GM19468 (cell line): Measurements from ENCODE around the gene UBE3B.

Source experiments
- ATAC-seq: cut with Tn5 transposase; IDR thresholded peaks from one replicate; pipeline ENCODE4 v1.9.1; 2021; ENCODE audit warnings: mild to moderate bottlenecking, moderate library complexity, moderate number of reproducible peaks; ENCODE audit not compliant: unreplicated experiment; ENCODE audit errors: extremely low read depth

Gene UBE3B

GRCh38 chr12:109493938-109494337 lies 16.5 kb downstream of the UBE3B start:
- no peak for ATAC-seq

DNA sequence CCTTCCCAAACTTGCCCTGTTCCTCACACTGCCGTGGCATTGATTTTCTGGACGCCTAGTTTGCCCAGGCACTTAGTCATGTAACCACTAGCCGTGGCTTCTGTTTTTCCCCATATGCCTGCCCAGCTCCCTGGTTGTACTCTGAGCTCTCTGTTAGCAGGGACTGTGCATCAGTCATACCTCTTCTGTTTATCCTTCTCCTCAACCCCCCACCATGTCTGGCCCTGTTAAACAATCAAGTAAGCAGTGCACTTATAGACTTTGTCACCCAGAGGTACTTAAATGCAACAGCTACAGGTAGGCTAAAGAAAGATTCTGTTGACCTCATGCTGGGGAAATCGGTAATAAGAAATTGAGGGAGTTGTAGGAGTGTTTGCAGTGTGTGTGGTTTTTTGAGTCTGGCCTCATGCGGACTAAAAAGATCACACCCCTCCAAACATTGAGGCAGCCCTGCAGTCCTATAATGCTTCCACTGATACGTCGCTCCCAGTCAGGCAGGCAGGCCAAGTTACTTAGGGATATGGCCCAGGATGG lies 17.0 kb downstream of the UBE3B start:
- ATAC-seq: no peak

DNA sequence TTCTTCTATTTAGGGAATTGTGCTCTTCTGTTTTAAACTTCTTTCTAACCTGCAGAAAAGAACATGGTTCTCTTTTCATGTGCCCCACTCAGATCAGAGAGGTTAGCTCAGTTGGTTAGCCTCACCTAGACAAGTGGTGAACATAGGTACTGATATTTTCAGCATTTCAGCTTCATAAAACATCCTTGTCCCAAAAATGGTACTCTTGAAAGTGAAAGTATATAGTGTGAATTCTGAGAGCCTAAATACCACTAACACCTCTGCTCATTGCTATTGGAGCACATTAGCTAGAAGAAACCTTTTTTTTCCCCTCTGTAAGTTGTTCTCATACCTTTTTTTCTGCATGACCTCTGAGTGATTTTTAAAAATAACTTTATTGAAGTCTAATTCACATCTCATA lies 17.6 kb downstream of the UBE3B start:
- ATAC-seq: no peak

DNA sequence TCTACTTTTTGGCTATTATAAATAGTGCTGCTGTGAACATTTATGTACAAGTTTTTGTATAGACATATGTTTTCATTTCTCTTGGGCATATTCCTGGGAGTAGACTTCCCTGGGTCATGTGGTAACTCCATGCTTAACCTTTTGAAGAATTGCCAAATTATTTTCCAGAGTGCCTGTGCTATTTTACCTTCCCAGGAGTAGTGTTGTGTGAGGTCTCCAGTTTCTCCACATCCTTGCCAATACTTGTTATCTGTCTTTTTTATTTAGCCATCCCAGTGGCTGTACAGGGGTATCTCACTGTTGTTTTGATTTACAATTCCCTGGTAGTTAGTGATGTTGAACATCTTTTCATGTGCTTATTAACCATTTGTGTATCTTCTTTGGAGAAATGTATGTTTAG lies 18.9 kb downstream of the UBE3B start:
- no peak for ATAC-seq

- no peak for ATAC-seq
Measured at GRCh38 chr12:109497675-109498074, 20.2 kb downstream of the UBE3B start.

DNA sequence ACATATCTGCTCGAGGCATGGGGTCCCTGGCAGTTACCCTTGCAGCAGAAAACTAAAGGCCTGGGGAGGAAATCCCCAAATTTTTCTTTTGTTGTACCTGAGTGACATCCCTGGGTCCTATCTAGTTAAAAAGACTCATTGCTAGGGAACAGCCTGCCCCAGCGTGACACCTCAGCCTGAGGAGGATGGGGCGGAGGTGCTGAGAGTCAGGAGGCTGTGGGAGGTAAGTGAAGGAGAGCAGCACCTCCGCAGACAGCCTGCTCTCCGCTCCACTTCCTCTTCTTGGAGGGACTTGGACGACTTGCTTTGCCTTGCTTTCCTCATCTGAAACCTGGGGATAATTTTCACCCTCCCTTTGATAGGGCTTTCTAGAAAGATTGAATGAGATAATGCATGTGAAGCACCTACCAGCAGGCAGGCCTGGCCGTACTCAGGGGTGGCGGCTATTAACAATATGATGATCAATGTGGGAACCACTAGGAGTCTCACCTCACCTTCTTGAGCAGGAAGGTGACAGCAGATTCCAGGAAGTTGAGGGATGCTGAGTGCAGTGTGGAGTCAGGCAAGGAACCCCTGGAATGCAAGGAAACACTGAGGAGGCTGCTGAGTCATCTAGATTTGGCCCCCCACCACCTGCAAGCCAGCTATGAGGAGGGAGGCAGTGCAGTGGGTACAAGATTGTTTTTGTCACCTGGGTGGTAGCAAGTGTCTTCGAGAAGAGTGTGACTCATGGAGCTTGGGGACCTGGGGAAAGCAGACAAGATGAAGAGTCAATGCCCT lies 23.2 kb downstream of the UBE3B start:
- ATAC-seq: no peak

GRCh38 chr12:109501299-109501698 lies 23.9 kb downstream of the UBE3B start:
- no peak for ATAC-seq

DNA sequence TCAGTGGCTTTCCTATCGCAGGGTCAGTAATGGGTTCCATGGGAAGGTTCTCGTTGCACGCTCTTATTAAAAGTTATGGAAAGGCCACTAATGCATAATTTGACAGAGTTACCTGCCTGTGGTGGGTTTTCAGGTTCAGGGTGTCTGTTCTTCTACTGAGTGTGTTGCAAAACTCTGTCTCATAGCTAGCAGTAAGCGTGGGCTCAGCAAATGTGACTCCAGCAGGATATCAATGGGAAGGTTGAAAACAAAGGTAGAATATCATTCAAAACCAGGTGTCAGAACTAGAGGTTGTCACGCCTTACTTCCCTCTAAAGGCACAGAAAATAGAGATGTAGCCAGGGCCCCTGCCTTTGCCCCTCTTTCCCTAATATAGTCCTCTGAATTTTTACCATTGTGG lies 24.9 kb downstream of the UBE3B start:
- no peak for ATAC-seq

DNA sequence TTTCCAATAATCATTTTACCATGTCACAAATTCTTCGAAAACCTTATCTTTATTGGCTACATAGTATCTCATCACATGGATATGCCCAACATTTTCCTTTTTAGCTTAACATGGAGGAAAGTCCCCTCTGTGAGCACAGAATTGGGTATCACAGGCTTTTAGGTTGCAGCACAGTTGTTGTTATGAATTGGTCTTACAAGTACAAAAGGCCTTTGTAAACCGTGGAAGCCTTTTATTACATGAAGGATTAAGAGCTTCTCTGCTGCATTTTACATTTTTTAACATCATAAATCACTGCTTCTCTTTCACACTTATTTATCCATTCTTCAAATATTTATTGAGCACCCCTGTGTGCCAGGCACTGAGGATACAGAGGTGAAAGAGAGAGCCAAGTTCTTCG lies 26.2 kb downstream of the UBE3B start:
- no peak for ATAC-seq

DNA sequence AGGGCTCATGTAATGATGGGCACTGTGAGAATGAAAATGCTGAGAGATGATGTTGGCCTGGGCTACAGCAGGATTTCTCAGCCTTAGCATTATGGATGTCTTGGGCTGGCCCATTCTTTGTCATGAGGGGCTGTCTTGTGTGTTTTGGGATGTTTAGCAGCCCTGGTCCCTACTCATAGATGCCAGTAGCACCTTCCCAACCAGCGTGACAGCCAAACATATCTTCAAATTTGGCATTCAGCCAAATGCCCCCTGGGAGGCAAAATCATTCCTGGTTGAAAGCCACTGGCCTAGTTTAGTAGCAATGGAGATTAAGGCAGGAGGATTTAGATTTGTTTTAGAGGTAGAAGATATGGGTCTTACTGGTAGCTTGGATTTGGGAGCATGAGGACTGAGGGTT lies 26.6 kb downstream of the UBE3B start:
- ATAC-seq: no peak

- no peak for ATAC-seq
Measured at GRCh38 chr12:109510196-109510595, 32.8 kb downstream of the UBE3B start.

DNA sequence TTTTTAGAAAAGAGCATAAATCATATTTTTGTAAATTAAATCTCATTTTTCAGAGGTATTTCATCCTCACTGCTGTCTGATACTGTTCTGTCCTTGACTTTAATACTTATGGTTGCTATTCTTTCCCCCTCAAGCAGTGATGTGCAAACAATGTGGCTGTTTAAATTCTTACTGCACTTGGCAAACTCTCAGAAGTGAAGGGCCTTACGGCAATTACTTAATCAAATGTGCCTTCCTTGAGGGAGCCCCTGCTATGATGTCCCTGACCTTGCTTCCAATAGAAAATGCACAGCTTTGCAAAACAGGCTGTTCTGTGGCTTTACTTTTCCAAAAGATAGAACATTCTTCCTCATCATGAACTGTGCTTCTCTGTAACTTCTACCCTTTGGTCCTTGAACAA lies 35.2 kb downstream of the UBE3B start:
- ATAC-seq: no peak

GRCh38 chr12:109513051-109513450 lies 35.6 kb downstream of the UBE3B start:
- ATAC-seq: no peak

- no peak for ATAC-seq
Measured at GRCh38 chr12:109513977-109514376, 36.5 kb downstream of the UBE3B start.

GRCh38 chr12:109517619-109518018 lies 40.2 kb downstream of the UBE3B start:
- ATAC-seq: no peak

DNA sequence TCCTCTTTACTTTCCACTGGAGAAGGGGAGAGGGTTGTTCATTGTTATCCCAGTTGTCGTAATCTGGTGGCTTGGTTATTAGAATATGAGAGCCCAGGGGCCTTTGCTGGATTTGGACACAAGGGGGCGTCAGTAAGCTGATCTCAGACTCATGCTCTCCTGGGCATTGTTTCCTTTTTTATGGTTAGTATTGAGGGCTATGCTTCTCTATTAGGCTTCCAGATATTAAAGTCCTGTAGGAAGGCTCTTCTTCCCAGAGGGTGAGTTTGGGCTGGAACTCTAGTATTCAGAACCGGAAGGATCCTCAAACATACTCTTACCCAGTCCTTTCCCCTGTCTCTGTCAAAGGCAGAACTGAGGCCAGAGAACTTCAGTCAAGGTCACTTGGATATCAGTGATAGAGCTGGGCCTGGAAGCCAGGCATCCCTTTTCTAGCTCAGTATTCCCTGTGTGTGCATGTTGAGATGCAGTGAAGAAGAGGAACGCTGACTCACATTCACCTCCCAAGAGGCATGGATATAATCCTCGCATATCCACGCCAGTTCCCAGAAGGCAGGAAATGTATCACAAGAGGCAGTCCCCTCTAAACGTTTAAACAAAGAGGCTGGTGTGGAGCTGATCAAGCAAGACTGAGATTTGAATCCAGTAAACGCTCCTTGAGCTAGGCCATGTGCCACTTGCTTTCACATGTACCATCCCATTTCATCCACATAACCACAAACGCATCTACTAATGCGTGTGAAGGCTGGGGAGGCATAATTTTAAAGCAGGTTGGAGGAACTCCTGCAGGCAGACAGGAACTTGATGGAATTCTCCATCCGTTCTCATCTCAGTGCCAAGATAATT lies 41.6 kb downstream of the UBE3B start:
- ATAC-seq: no peak

GRCh38 chr12:109519787-109520186 lies 42.4 kb downstream of the UBE3B start:
- no peak for ATAC-seq

- no peak for ATAC-seq
Measured at GRCh38 chr12:109521831-109522230, 44.4 kb downstream of the UBE3B start.

DNA sequence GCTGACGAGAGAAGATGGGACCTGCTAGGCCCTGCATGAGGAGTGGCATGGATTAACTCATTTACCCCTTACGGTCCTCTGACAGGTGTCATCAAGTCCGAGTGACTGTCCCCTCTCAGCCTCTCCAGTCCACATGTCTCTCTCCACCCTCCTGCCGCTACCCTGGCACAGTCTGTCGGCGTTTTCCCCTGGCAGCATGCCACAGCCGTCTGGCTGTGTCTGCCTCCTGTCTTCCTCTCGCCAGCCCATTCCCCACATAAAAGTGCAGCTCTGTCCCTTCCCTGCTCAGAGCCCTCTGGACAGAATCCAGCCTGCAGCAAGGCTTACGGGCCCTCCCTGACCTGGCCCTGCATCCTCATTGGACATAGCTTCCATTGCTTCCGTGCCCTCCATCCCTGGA lies 45.6 kb downstream of the UBE3B start:
- no peak for ATAC-seq

GRCh38 chr12:109523504-109523903 lies 46.1 kb downstream of the UBE3B start:
- no peak for ATAC-seq
